HG03520 (cell line): Measurements from ENCODE around the gene TXNDC11.

Experiments
- ATAC-seq: cut with Tn5 transposase; IDR thresholded peaks from one replicate; pipeline ENCODE4 v1.9.1; 2021; ENCODE audit warnings: mild to moderate bottlenecking, moderate library complexity; ENCODE audit not compliant: unreplicated experiment

Gene TXNDC11

GRCh38 chr16:11675561-11676511 lies 66.8 kb downstream of the TXNDC11 start:
- no peak for ATAC-seq

GRCh38 chr16:11674818-11675560 lies 67.7 kb downstream of the TXNDC11 start:
- ATAC-seq = no peak

- no peak for ATAC-seq
Observed at GRCh38 chr16:11674001-11674817, 68.4 kb downstream of the TXNDC11 start.

GRCh38 chr16:11673091-11674000 lies 69.3 kb downstream of the TXNDC11 start:
- ATAC-seq = no peak

GRCh38 chr16:11672206-11673090 lies 70.2 kb downstream of the TXNDC11 start:
- no peak for ATAC-seq

- ATAC-seq = no peak
Observed at GRCh38 chr16:11671676-11672075, 71.0 kb downstream of the TXNDC11 start.

GRCh38 chr16:11671271-11671670 lies 71.4 kb downstream of the TXNDC11 start:
- no peak for ATAC-seq

- no peak for ATAC-seq
Observed at GRCh38 chr16:11670171-11671131, 72.2 kb downstream of the TXNDC11 start.

GRCh38 chr16:11669380-11670146 lies 73.1 kb downstream of the TXNDC11 start:
- ATAC-seq = no peak

- no peak for ATAC-seq
Observed at GRCh38 chr16:11668623-11669379, 73.9 kb downstream of the TXNDC11 start.

GRCh38 chr16:11667824-11668622 lies 74.6 kb downstream of the TXNDC11 start, which contains the start of gene SNN:
Gene SNN, plus strand, starts transcription at chr16:11668455. Its CDS starts 7,605 bp downstream, at chr16:11676060.
- ATAC-seq = peak; percentile 62

- ATAC-seq = no peak
Observed at GRCh38 chr16:11667221-11667823, 75.3 kb downstream of the TXNDC11 start.

GRCh38 chr16:11666103-11667055 lies 76.3 kb downstream of the TXNDC11 start:
- ATAC-seq = no peak

GRCh38 chr16:11665071-11665491 lies 77.6 kb downstream of the TXNDC11 start:
- ATAC-seq = no peak
